Naive thymus-derived CD4-positive, alpha-beta T cell (primary cell): ENCODE measurements around the gene ACP5. TPM values are rescaled to one million over a fixed set of nuclear protein-coding genes. Genes with fewer than 3 reads are reported as not detected.

ENCODE experiments used
- ATAC-seq: fragments of 150-1000 bp; cut with Tn5 transposase; 2 replicates; pipeline ENCODE4 v1.10.0; 2021; ENCODE audit warnings: mild to moderate bottlenecking, moderate library complexity
- CTCF ChIA-PET: fragments of 350-600 bp; sonication (Branson Sonifier 250); formaldehyde crosslinking; loops from one replicate; lab custom pipeline; 2021; ENCODE audit warnings: antibody characterized with exemption; lab: Charles Lee
- POLR2A ChIA-PET: fragments of 350-600 bp; sonication (Branson Sonifier 250); formaldehyde crosslinking; loops from one replicate; lab custom pipeline; 2021; ENCODE audit warnings: antibody characterized with exemption, inconsistent platforms; lab: Charles Lee
- DNase-seq, 9 donors: peaks; one replicate each; pipeline versions ENCODE4 v3.0.0 to v3.0.0-alpha.2; 2020 to 2022; ENCODE audit warnings: mixed read lengths in 1 of 9
- H3K27ac ChIP-seq: one replicate; pipeline ENCODE4 v1.7.0; 2013; ENCODE audit warnings: mild to moderate bottlenecking, low read depth, low read length, moderate library complexity
- H3K27me3 ChIP-seq, 2 donors: one replicate each; pipeline ENCODE4 v1.7.0; 2013; ENCODE audit warnings: low read length in 2 of 2, mild to moderate bottlenecking in 2 of 2, moderate library complexity in 2 of 2; ENCODE audit not compliant: control insufficient read depth in 2 of 2, insufficient read depth in 2 of 2
- H3K36me3 ChIP-seq, 3 experiments: 1 replicate in 2 of 3; 2 replicates in 1 of 3; pipeline ENCODE4 v1.7.0; 2013; ENCODE audit warnings: low read length in 3 of 3, mild to moderate bottlenecking in 3 of 3, moderate library complexity in 1 of 3; ENCODE audit not compliant: insufficient read depth in 3 of 3, control insufficient read depth in 2 of 3
- H3K4me1 ChIP-seq, 2 donors: one replicate each; pipeline ENCODE4 v1.7.0; 2013; ENCODE audit warnings: low read length in 2 of 2, mild to moderate bottlenecking in 2 of 2, moderate library complexity in 1 of 2; ENCODE audit not compliant: control insufficient read depth in 2 of 2, insufficient read depth in 2 of 2
- H3K4me3 ChIP-seq: 2 replicates; pipeline ENCODE4 v1.7.0; 2013; ENCODE audit warnings: mild to moderate bottlenecking, low read length
- H3K9me3 ChIP-seq, 3 experiments: 1 replicate in 2 of 3; 2 replicates in 1 of 3; pipeline ENCODE4 v1.7.0; 2013; ENCODE audit warnings: low read length in 3 of 3; ENCODE audit not compliant: control insufficient read depth in 2 of 3
- H3K27ac Mint-ChIP-seq, 9 donors: one replicate each; pipeline ENCODE4 v1.8.0; 2020 to 2022; ENCODE audit warnings: mixed read lengths in 9 of 9, mild to moderate bottlenecking in 8 of 9, moderate library complexity in 5 of 9, inconsistent platforms in 2 of 9
- H3K27me3 Mint-ChIP-seq, 5 donors: one replicate each; pipeline ENCODE4 v1.8.0; 2021 to 2022; ENCODE audit warnings: mixed read lengths in 5 of 5, mild to moderate bottlenecking in 1 of 5
- H3K36me3 Mint-ChIP-seq, 5 donors: one replicate each; pipeline ENCODE4 v1.8.0; 2020 to 2022; ENCODE audit warnings: mixed read lengths in 5 of 5, mild to moderate bottlenecking in 3 of 5, inconsistent platforms in 1 of 5
- H3K4me1 Mint-ChIP-seq, 7 donors: one replicate each; pipeline ENCODE4 v1.8.0; 2020 to 2022; ENCODE audit warnings: mixed read lengths in 7 of 7, mild to moderate bottlenecking in 3 of 7, inconsistent platforms in 1 of 7
- H3K4me3 Mint-ChIP-seq, 10 donors: one replicate each; pipeline ENCODE4 v1.8.0; 2020 to 2022; ENCODE audit warnings: mild to moderate bottlenecking in 10 of 10, mixed read lengths in 10 of 10, moderate library complexity in 6 of 10, inconsistent platforms in 2 of 10
- H3K9me3 Mint-ChIP-seq, 11 donors: one replicate each; pipeline ENCODE4 v1.8.0; 2020 to 2022; ENCODE audit warnings: mixed read lengths in 11 of 11, mild to moderate bottlenecking in 4 of 11, inconsistent platforms in 1 of 11, moderate library complexity in 1 of 11
- intact Hi-C, 2 donors: fragments of 100-400 bp; cut with micrococcal nuclease; formaldehyde crosslinking; loops; one replicate each; pipeline ENCODE4 v1.15.1; 2023
- polyA plus RNA-seq, 2 donors: library from polyadenylated mRNA; unstranded; fragments of 300-500 nt; fragmentation: Illumina TruSeq; gene quantifications; one replicate each; pipeline ENCODE4 v1.2.3, GENCODE V29; 2021
- total RNA-seq, 6 experiments: library from RNA in 5 of 6; stranded (reverse) in 5 of 6; gene quantifications; 1 replicate in 5 of 6; 2 replicates in 1 of 6; pipeline ENCODE4 v1.2.3 and lab custom pipeline; 2021 to 2026

ACP5 gene
- total and polyA plus RNA-seq, 7 experiments from 2014 or later, result 14.7 to 29.6 (median 21.5) TPM

DNA sequence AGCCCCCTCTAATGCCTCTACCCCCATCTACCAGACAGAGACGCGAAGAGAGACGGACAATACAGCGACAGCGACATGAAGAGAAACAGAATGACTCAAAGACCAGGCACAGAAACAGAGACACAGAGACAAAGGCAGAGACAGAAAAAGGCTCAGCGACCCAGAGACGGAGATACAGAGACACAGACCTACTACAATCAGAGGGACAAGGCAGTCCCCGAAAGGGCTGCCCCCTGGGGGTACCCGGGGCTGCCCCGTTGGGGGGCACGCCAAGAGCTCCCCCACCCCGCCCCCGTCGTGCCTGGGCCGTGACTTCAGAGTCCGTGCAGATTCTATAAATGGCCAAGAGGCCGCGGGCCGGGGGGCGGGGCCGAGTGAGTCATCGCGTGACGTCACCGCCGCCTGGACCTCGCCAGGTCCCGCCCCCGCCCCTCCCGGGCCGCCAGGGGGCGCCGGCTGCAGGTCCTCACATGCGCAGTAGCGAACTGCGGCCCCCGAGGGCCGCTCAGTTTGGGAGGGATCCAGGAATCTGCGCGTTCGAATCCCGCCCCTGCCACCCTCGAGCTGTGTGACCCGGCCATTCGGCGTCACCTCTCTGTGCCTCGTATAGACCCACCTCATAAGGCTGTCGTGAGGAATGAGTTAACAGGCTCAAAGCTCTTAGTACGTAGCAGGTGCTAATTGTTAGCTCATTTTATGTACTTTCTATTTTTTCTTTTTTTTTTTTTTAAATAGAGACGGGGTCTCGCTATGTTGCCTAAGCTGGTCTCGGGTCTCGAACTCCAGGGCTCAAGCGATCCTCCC lies 41.5 kb downstream of the ACP5 start:
- Histone ChIP-seq H3K4me3 (peak overlapping the region; percentile 52), H3K4me1 (peaks cover 5% of the 10 kb centered on the region in 2 donors), H3K9me3 (no peaks in the 10 kb centered on the region), H3K27me3 (peaks cover 0 to 3% of the 10 kb centered on the region in 2 donors), H3K27ac (peak overlapping the region; percentile 43), H3K36me3 (no peaks in the 10 kb centered on the region)
- peak; percentile 59 to 95 (median 68) for DNase-seq
- CTCF ChIA-PET, result interaction anchor here (1.0 to 1.5 kb wide), 4 partner anchors 23 to 54 kb away, joined by 3 to 5 read pairs (median 4); partner anchors contain the start of gene ELOF1
- Mint-ChIP-seq H3K9me3 (no peaks in the 10 kb centered on the region), H3K4me1 (peaks cover 12 to 22% (median 16%) of the 10 kb centered on the region in 7 donors), H3K27me3 (peaks cover 11 to 36% (median 16%) of the 10 kb centered on the region in 5 donors), H3K4me3 (peak overlapping the region; percentile 59 to 88 (median 74)), H3K27ac (peak overlapping the region in 8 of 9 donors; percentile 2 to 88 (median 60)), H3K36me3 (no peaks in the 10 kb centered on the region)
- intact Hi-C loops, result loop anchor here (1.0 to 2.0 kb wide), 6 partner anchors 8 to 605 kb away; partner anchors contain the start of genes ELOF1 (in 1 of the 2), ZNF20 (in 1 of the 2) and ZNF653 (in 1 of the 2)
- POLR2A ChIA-PET, result interaction anchor here (0.8 to 1.2 kb wide), 2 partner anchors 22 to 45 kb away, joined by 3 to 4 read pairs; no protein-coding TSS in a partner anchor
- ATAC-seq, result peak; percentile 95

DNA sequence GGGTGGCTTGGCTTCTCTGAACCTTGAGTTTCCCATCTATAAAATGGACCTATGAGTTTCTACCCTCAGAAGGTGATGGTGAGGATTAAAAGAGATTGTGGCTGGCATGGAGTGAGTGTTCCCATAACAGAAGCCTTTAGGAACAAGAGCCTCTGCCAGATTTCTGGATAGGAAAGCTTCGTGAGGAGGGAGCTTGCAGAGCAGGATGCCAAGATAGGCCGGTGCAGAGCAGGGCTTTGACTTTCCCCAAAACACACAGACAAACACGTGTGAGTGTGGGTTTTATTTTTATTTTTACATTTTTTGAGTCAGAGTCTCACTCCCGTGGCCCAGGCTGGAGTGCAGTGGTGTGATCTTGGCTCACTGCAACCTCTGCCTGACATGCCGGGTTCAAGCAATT lies 42.5 kb downstream of the ACP5 start:
- Mint-ChIP-seq H3K4me3 (peak overlapping the region in 3 of 10 donors; percentile 44 to 67 (median 53)), H3K4me1 (peaks cover 12 to 23% (median 16%) of the 10 kb centered on the region in 7 donors), H3K36me3 (no peaks in the 10 kb centered on the region), H3K27ac (peak overlapping the region in 8 of 9 donors; percentile 23 to 78 (median 64)), H3K9me3 (no peaks in the 10 kb centered on the region), H3K27me3 (peaks cover 6 to 31% (median 11%) of the 10 kb centered on the region in 5 donors)
- Histone ChIP-seq H3K4me1 (peaks cover 5% of the 10 kb centered on the region in 2 donors), H3K27me3 (peaks cover 0 to 3% of the 10 kb centered on the region in 2 donors), H3K36me3 (no peaks in the 10 kb centered on the region), H3K4me3 (no peak overlapping the region), H3K9me3 (no peaks in the 10 kb centered on the region), H3K27ac (no peak overlapping the region)
- ChIA-PET CTCF (no interaction called here), POLR2A (no interaction called here)
- ATAC-seq (no peak), DNase-seq (no peak)
- intact Hi-C loops, result no loop called here

DNA sequence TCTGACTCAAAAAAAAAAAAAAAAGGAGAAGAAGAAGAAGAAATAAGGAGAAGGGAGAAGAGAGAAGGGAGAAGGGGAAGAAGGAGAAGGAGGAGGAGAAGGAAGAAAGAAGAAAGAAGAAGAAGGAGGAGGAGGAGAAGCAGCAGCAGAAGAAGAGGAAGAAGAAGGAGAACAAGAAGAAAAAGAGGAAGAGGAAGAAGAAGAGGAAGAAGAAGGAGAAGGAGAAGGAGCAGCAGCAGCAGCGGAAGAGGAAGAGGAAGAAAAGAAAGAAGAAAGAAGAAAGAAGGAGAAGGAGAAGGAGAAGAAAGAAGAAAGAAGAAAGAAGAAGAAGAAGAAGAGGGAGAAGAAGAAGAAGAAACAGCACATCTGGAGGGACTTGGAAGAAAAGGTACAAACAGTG lies 42.9 kb downstream of the ACP5 start:
- intact Hi-C loops, result no loop called here
- peaks cover 6 to 31% (median 11%) of the 10 kb centered on the region in 5 donors for H3K27me3 Mint-ChIP-seq
- POLR2A ChIA-PET, result interaction anchor here (0.7 kb wide), 1 partner anchor 54 kb away, joined by 4 read pairs; no protein-coding TSS in a partner anchor
- peaks cover 12 to 23% (median 16%) of the 10 kb centered on the region in 7 donors for H3K4me1 Mint-ChIP-seq
- H3K27ac Mint-ChIP-seq, result peak overlapping the region in 8 of 9 donors; percentile 23 to 78 (median 64)
- peaks cover 5% of the 10 kb centered on the region in 2 donors for H3K4me1 ChIP-seq
- H3K4me3 ChIP-seq, result no peak overlapping the region
- H3K9me3 ChIP-seq, result no peaks in the 10 kb centered on the region
- ATAC-seq (no peak), DNase-seq (no peak)
- H3K4me3 Mint-ChIP-seq, result peak overlapping the region in 3 of 10 donors; percentile 27 to 53 (median 44)
- no peaks in the 10 kb centered on the region for H3K36me3 ChIP-seq
- CTCF ChIA-PET, result no interaction called here
- H3K36me3 Mint-ChIP-seq, result no peaks in the 10 kb centered on the region
- H3K27ac ChIP-seq, result no peak overlapping the region
- H3K27me3 ChIP-seq, result peaks cover 0 to 3% of the 10 kb centered on the region in 2 donors
- H3K9me3 Mint-ChIP-seq, result no peaks in the 10 kb centered on the region

DNA sequence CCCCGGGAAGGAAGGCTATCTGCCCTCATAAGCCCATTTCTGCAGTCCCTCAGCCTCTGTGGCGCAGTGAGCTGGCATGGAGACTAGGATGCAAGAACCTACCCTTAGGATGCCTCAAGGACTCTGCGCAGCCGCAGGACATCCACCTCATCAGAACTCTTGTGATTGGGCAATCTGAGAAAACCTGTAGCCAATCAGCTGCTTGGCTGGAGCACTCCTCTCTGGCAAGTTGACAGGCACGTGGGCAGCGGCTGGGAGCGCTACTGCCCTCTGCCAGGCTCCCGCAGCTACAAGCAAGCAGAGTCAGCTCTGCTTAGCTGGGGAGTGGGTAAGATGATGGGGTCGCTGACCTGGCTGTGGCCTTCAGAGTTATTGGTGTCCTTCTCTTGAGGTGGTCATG lies 47.0 kb downstream of the ACP5 start:
- ATAC-seq (no peak), DNase-seq (peak in 5 of 9 donors; percentile 9 to 37 (median 15))
- H3K4me3 Mint-ChIP-seq, result peak overlapping the region in 4 of 10 donors; percentile 11 to 42 (median 26)
- H3K27me3 Mint-ChIP-seq, result peaks cover 0 to 8% (median 0%) of the 10 kb centered on the region in 5 donors
- POLR2A ChIA-PET, result no interaction called here
- H3K9me3 ChIP-seq, result no peaks in the 10 kb centered on the region
- H3K4me1 ChIP-seq, result peaks cover 8 to 10% of the 10 kb centered on the region in 2 donors
- no peaks in the 10 kb centered on the region for H3K9me3 Mint-ChIP-seq
- intact Hi-C loops, result no loop called here
- peaks cover 15 to 33% (median 28%) of the 10 kb centered on the region in 7 donors for H3K4me1 Mint-ChIP-seq
- CTCF ChIA-PET, result no interaction called here
- no peak overlapping the region for H3K27ac ChIP-seq
- no peaks in the 10 kb centered on the region for H3K27me3 ChIP-seq
- H3K27ac Mint-ChIP-seq, result peak overlapping the region in 1 of 9 donors; percentile 38
- no peak overlapping the region for H3K4me3 ChIP-seq
- H3K36me3 ChIP-seq, result peaks cover 0 to 5% (median 0%) of the 10 kb centered on the region in 3 experiments
- H3K36me3 Mint-ChIP-seq, result peaks cover 0 to 5% (median 5%) of the 10 kb centered on the region in 5 donors

DNA sequence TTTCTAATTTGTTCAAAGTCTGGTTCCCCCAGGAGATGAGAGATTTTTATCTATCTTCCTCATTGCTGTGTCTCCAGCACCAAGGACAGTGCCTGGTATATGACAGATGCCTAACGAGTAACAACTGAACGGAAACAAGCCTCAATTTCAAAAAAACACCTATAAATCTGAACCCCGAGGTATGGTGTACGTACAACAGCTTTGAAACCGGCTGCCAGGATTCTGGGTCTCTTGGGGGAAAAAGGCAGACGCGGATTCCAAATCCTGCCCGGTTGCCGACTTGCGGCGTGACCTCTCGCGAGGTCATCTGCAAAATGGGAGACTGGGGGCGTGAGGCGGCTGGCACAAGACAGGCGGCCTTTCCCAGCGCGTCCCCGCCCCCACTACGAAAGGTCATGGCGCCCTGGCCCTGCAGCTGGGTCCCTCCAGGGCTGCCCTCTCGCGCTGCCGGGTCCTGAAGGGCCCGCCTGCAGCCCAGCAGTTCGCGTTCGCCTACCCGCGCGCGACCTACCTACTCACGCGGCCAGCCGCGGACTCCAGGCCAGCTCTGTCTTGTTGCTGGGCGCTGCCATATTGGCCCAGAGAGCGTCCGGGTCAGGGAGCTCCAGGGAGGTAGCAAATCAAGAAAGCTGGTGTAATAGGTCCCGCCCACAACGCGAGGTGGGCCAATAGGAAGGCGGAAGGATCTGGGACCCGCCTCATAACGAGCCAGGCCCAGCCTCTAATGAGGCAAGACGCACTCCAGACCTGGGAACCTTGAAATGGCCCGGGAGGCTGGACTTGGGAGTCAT lies 48.7 kb downstream of the ACP5 start, which contains the start of gene ECSIT:
Gene ECSIT (minus strand): TSS at position 584 of the 791 bp plus-strand sequence. CDS start 9,964 bp downstream, outside the sequence.
- H3K27ac Mint-ChIP-seq, result peak within 1 kb of the TSS; percentile 85 to 96 (median 94)
- ATAC-seq (peak; percentile 99), DNase-seq (peak; percentile 78 to 93 (median 89))
- POLR2A ChIA-PET, result interaction anchor here (0.6 to 2.6 kb wide), 9 partner anchors 10 to 438 kb away, joined by 3 to 17 read pairs (median 3); partner anchors contain the start of genes ELOF1, ODAD3, PRKCSH and SWSAP1
- Histone ChIP-seq H3K4me1 (peaks cover 8 to 10% of the 10 kb centered on the region in 2 donors), H3K4me3 (peak within 1 kb of the TSS; percentile 90), H3K27me3 (no peaks in the 10 kb centered on the region), H3K36me3 (peaks cover 0 to 8% (median 0%) of the 10 kb centered on the region in 3 experiments), H3K27ac (peak within 1 kb of the TSS; percentile 77), H3K9me3 (no peaks in the 10 kb centered on the region)
- H3K9me3 Mint-ChIP-seq, result no peaks in the 10 kb centered on the region
- peaks cover 0 to 5% (median 5%) of the 10 kb centered on the region in 5 donors for H3K36me3 Mint-ChIP-seq
- H3K4me1 Mint-ChIP-seq, result peaks cover 12 to 27% (median 21%) of the 10 kb centered on the region in 7 donors
- peak within 1 kb of the TSS; percentile 89 to 99 (median 96) for H3K4me3 Mint-ChIP-seq
- intact Hi-C loops, result loop anchor here (1.0 to 10.0 kb wide), 7 partner anchors 8 to 1156 kb away; partner anchors contain the start of genes ELOF1 (in 2 of the 2), ODAD3 (in 2 of the 2), PRKCSH (in 2 of the 2) and ZNF653 (in 2 of the 2)
- CTCF ChIA-PET, result no interaction called here
- H3K27me3 Mint-ChIP-seq, result no peaks in the 10 kb centered on the region
